Activated naive CD8-positive, alpha-beta T cell treated with anti-CD3 and anti-CD28 coated beads, Interleukin-2, amount 50 U/mL, for 16 hours (primary cell): ENCODE results near the gene GLRX3.

ENCODE experiments used
- DNase-seq: peaks from one replicate; pipeline ENCODE4 v3.0.0-alpha.2; 2020; ENCODE audit warnings: low read depth, low spot score

GLRX3 gene

DNA sequence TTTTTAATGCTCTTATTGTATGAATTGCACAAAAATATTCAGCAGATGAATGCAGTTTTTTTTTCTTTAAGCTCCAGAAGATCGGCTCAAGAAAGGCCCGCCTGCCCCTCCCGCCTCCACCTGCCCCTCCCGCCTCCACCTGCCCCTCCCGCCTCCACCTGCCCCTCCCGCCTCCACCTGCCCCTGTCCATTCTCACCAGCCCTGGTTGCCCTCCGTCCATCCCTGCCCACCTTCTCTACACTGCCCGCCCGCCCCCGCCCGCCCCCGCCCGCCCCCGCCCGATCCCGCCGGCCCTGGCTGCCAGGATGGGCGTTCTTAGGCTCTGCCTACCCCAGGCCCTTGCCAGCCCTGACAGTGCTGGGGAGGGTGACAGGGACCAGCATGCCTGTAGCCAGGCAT is 67.4 kb downstream of the GLRX3 start:
- DNase-seq = no peak

DNA sequence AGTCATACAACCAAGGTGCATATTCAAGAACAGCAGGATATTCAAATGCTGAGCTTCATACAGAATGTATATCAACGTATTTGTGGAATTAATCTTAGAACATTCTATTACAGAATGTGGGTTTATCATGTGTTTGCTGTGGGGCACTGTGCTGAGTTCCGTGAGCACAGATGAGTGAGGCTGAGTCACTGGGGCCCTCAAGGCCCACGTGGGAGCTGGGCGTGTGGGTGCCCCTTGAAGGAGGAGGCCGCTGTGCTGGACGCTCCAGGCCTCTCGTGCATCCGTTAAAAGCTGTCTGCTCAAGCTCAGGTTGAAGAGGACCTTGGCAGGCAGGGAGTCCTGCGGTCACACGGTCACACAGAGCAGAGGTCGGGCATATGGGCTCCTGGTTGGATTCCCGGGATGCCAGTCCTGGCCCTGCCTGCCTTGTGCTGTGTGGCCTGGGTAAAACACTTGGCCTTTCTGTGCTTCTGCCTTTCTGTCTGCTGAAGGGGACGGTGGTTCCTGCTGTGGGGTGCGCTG is 70.1 kb downstream of the GLRX3 start:
- DNase-seq = no peak

DNA sequence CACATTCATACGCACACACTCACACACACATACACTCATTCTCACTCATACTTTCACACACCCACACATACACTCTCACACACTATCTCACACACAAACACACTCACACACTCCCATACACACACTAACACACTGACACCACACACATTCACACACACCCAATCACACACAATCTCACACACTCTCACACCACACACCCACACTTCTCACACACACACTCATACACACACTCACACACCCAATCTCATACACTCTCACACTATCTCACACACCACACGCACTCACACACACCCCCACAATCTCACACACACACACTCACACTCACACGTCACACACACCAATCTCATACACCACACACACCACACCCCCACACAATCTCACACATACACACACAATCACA is 71.0 kb downstream of the GLRX3 start:
- no peak for DNase-seq

- no peak for DNase-seq
Measured at GRCh38 chr10:130208807-130209206, 72.6 kb downstream of the GLRX3 start.

DNA sequence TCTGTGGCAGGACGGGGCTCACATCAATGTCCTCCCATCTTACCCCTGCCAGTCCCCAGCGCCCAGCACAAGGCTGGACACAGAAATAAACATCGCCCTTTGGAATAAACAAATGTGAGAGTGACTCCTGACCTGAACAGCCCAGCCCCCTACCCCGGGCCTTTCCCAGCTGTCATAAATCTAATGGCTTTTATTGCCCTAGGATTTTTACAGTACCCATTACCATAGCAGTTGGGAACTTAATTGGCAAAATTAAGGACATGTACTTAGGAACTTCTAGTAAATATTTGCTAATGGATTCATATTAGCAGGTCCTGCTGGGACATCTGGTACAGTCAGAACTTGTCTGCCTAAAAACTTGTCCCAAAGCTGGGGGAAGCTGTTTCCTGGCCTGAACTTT is 76.6 kb downstream of the GLRX3 start:
- no peak for DNase-seq

- DNase-seq = no peak
Measured at GRCh38 chr10:130213286-130214080, 77.3 kb downstream of the GLRX3 start.

GRCh38 chr10:130214431-130214830 is 78.2 kb downstream of the GLRX3 start:
- no peak for DNase-seq

DNA sequence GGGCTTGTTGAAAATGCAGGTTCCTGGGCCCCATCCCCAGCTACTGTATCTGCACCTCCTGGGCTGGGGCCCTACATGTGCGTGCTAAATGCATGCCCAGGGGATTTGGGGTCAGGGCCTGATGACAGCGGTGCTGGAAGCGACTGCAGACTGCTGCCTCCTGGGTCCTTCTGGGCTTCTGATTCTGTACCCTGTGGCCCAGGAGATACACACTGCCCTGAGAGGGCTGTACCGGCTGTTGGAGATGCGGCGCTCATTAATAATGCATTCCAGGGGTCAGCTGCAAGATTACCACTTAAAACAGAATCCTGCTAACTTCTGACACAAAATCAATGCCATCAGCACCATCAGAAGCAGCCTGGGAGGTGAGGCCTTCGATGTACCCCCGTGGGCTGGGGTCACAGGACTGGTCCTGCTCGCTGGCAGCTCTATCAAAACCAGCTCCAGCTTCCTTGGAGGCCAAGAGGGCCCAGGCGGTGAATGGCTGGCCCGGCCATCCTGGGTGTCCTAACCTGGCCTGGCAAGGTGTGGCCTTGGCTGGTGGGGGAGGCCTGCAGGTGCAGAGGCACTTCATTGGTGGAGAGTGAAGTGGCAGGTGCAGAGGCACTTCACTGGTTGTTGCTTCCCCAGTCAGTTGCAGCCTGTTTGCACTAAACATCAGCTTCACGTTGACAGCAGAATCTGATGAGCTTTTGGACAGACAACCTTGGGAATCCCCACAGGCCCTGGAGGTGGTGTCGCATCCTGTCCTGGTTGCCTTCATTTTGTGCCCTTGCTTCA is 79.2 kb downstream of the GLRX3 start:
- no peak for DNase-seq

DNA sequence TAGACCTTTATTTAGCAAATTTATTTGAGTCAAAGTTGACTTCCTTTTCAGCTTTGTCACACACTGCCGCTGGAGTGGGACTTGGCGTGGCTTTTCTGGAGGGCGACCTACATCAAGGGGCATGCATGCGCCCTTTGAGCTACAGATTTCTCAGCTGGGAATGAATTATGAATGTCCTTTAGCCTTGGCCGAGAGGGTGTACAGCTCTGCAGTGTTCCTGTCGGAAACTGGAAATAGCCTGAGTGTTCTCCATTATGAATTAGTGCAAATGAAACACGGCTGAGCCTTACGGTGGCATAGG is 79.7 kb downstream of the GLRX3 start:
- no peak for DNase-seq

DNA sequence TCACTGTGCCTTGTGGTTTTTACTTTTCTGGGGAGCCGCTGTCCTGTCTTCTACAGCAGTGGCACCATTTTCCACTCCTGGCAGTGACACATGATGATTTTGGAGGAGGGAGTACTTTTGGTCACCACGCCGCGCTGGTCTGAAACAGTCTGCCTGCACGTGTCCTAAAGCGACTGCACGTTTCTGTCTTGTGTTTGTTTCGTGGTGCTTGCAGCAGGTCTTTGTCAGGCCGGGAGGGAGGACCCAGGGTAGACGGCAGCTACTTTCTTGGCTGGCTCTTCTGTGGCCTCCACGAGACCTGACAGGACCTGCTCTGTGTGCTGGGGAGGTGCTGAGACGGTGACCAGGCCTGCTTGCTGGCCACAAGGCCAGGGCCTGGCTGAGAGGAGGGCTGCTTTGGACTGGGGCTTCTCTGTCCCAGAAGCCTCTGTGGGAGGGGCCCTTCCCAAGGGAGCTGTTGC is 82.0 kb downstream of the GLRX3 start:
- DNase-seq = no peak

DNA sequence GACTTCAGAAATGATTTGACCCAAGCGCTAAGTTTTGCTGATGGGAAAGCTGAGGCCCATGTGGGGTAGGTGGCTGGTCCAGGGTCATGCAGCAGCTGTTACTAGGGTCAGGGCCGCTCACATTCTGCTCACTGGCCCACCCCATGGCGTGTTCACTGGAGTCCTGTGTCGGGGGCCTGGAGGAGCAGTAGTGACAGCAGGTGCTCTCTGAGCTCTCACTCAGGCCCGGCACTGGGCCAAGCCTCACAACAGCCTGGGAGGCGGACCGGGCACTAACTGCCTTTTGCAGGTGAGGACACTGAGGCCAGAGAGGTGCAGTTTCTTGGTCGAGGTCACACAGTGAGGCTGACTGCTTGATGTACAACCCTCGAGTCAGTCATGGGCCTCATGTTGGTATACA is 82.7 kb downstream of the GLRX3 start:
- no peak for DNase-seq

GRCh38 chr10:130220251-130221185 is 84.3 kb downstream of the GLRX3 start:
- no peak for DNase-seq

DNA sequence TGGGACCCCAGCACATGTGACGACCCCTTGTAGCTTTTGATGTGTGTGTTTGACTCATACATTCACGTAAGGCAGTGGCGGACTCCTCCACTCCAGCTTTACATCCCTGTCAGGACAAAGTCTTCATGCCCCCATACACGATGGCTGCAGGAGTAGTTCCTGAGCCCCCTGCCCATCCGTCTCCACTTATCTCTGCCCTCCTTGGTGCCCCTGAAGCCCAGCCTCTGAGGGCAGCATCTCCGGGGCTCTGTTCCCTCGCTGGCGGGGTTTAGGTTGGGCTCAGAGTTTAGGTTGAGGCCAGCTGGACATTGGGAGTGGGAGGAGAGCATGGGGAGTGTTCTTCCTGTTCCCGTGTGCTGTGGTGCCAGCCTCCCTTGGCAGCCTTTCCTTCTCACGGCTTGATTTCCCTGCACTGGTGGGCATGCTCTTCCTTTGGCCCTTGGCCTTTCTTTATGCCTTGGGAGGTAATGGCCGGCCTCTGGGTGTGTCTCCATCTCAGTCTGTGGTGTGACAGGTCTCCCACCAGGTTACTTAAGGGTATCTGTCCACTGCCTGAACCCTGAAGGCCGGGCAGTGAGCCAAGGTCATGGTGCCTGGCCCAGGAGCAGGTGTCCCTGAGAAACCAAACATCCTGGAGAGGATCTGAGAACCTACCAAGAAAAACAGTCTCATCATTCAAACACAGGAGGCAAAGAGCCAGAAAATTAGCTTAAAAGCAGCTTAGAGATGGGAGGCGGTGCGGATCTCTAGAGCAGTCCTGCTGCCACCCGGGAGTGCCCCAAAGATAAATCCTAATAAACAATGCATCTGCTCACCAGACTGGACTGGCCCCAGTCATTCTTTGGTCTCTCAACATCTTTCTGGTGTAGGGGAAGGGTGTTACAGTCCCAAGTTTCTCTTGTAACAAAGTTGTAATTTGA is 85.5 kb downstream of the GLRX3 start:
- DNase-seq = no peak

- DNase-seq = no peak
Measured at GRCh38 chr10:130222381-130222780, 86.2 kb downstream of the GLRX3 start.

DNA sequence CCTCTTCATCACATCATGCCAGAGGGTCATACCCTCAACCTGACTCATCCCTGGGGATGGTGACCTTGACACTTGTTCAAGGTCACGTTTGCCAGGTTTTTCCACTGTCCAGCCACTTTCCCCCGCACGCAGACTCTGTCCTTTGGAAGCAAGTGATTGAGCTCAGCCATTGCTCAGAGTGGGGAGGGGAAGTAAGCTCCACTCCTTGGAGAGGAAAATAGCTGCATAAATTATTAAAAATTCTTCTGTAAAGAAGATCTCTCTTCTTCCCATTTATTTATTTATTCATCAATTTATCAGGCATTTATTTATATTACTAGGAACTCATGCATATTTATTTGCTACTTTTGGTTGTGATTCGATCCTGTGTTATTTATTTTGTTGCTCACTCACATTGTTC is 88.0 kb downstream of the GLRX3 start:
- DNase-seq = no peak

- DNase-seq = no peak
Measured at GRCh38 chr10:130226012-130226411, 89.8 kb downstream of the GLRX3 start.

GRCh38 chr10:130227883-130228282 is 91.7 kb downstream of the GLRX3 start:
- DNase-seq = no peak
